ENCODE data around the gene ZNF792. TPM values are rescaled to one million over a fixed set of nuclear protein-coding genes. Genes with fewer than 3 reads are reported as not detected.

ZNF792 gene
- 10 to 100 TPM in 1 of 4 donors, 1 to 10 TPM in 3; 7.5 to 13.2 (median 9.3) TPM for total RNA-seq

- TF ChIP-seq POLR2A (IDR thresholded peaks at IDR 0.05) = peak in 1 of 2 donors; percentile 32
- TF ChIP-seq CTCF (IDR thresholded peaks at IDR 0.05) = no peak
- DNase-seq = peak; percentile 61 to 64
- WGBS, 2 donors = 0 to 1% methylated on average over 16 to 19 of the region's 78 CpGs
- Histone ChIP-seq H3K9me3 (no peaks in the 10 kb centered on the region), H3K4me1 (peaks cover 12 to 15% of the 10 kb centered on the region in 2 donors), H3K4me3 (replicated peaks in 1 of 3) (peak within 1 kb of the TSS; percentile 68 to 80 (median 73)), H3K36me3 (peaks cover 16 to 18% of the 10 kb centered on the region in 2 donors), H3K27me3 (no peaks in the 10 kb centered on the region), H3K27ac (peak within 1 kb of the TSS in 2 of 3 donors; percentile 48 to 53)
- intact Hi-C loops (cut with DNase I) = no loop called here
Observed at GRCh38 chr19:34963573-34964406, at the start of gene ZNF792. ZNF792 (minus strand) TSS chr19:34964229; CDS start chr19:34963662, 567 bp downstream.

- TF ChIP-seq POLR2A (IDR thresholded peaks at IDR 0.05) = no peak
- peak; percentile 83 to 97 (median 88) for TF ChIP-seq CTCF (IDR thresholded peaks at IDR 0.05)
- 67 to 68% methylated on average over 27 to 29 of the region's 32 CpGs for WGBS, 2 donors
- peak; percentile 55 to 63 for DNase-seq
- Histone ChIP-seq H3K4me3 (replicated peaks in 1 of 3) (no peak overlapping the region), H3K9me3 (no peaks in the 10 kb centered on the region), H3K36me3 (peaks cover 36 to 43% of the 10 kb centered on the region in 2 donors), H3K27ac (peak overlapping the region in 1 of 3 donors; percentile 26), H3K27me3 (no peaks in the 10 kb centered on the region), H3K4me1 (peaks cover 0 to 16% of the 10 kb centered on the region in 2 donors)
- intact Hi-C loops (cut with DNase I) = loop anchor here (5.0 kb wide), 1 partner anchor 41 kb away; no protein-coding TSS in a partner anchor
Observed at GRCh38 chr19:35013041-35013819, 49.2 kb upstream of the ZNF792 start.

GRCh38 chr19:35011737-35012682 is 48.0 kb upstream of the ZNF792 start:
- WGBS, 2 donors = 86 to 92% methylated on average over 14 to 17 of the region's 18 CpGs
- Histone ChIP-seq H3K4me1 (peaks cover 0 to 22% of the 10 kb centered on the region in 2 donors), H3K4me3 (replicated peaks in 1 of 3) (no peak overlapping the region), H3K9me3 (no peaks in the 10 kb centered on the region), H3K36me3 (peaks cover 34 to 38% of the 10 kb centered on the region in 2 donors), H3K27ac (peak overlapping the region in 1 of 3 donors; percentile 26), H3K27me3 (no peaks in the 10 kb centered on the region)
- DNase-seq = no peak
- intact Hi-C loops (cut with DNase I) = loop anchor here (5.0 kb wide), 1 partner anchor 40 kb away; no protein-coding TSS in a partner anchor
- TF ChIP-seq CTCF (IDR thresholded peaks at IDR 0.05) = no peak
- no peak for TF ChIP-seq POLR2A (IDR thresholded peaks at IDR 0.05)

- TF ChIP-seq POLR2A (IDR thresholded peaks at IDR 0.05) = no peak
- no peak for TF ChIP-seq CTCF (IDR thresholded peaks at IDR 0.05)
- H3K27ac ChIP-seq = peak overlapping the region in 1 of 3 donors; percentile 7
Observed at GRCh38 chr19:35011091-35011689, 47.2 kb upstream of the ZNF792 start.

More at GRCh38 chr19:35011091-35011689, 47.2 kb upstream of the ZNF792 start:
- H3K36me3 ChIP-seq = peaks cover 34 to 35% of the 10 kb centered on the region in 2 donors
- no peaks in the 10 kb centered on the region for H3K9me3 ChIP-seq
- intact Hi-C loops (cut with DNase I) = loop anchor here (5.0 kb wide), 1 partner anchor 39 kb away; no protein-coding TSS in a partner anchor
- no peaks in the 10 kb centered on the region for H3K27me3 ChIP-seq
- H3K4me1 ChIP-seq = peaks cover 2 to 30% of the 10 kb centered on the region in 2 donors
- DNase-seq = no peak
- 86 to 92% methylated on average over 10 to 13 of the region's 13 CpGs for WGBS, 2 donors
- no peak overlapping the region for H3K4me3 ChIP-seq (replicated peaks in 1 of 3)

All from thyroid gland (tissue), 4 donors.